GM12878 (cell line): ENCODE measurements around the gene PAXX. TPM values are rescaled to one million over a fixed set of nuclear protein-coding genes. Genes with fewer than 3 reads are reported as not detected.

Experiments used
- BRCA1 ChIP-seq: IDR thresholded peaks from 2 replicates; pipeline ENCODE4 v1.6.1; 2011; ENCODE audit warnings: low read depth, low read length, improper control_type of control experiment
- EZH2 ChIP-seq: IDR thresholded peaks from 2 replicates; pipeline ENCODE4 v1.6.1; 2012; ENCODE audit warnings: low read depth, mild to moderate bottlenecking, control low read depth, inconsistent platforms, low read length, borderline replicate concordance; ENCODE audit not compliant: control insufficient read depth
- FOS ChIP-seq: IDR thresholded peaks from 3 replicates; pipeline ENCODE4 v1.6.1; 2011; ENCODE audit warnings: borderline replicate concordance; ENCODE audit not compliant: insufficient read length; ENCODE audit errors: extremely low read depth
- JUND ChIP-seq: IDR thresholded peaks from 2 replicates; pipeline ENCODE4 v1.6.1; 2012; ENCODE audit warnings: low read depth, mild to moderate bottlenecking, low read length, improper control_type of control experiment, moderate library complexity
- NR2C2 ChIP-seq: IDR thresholded peaks from 2 replicates; pipeline ENCODE4 v1.6.1; 2011; ENCODE audit warnings: borderline replicate concordance, low read depth; ENCODE audit not compliant: control insufficient read depth, insufficient read length
- ZBED1 ChIP-seq: IDR thresholded peaks from 2 replicates; pipeline ENCODE4 v1.6.1; 2016; ENCODE audit warnings: borderline replicate concordance
- polyA plus RNA-seq, 11 experiments: library from polyadenylated mRNA; depleted of rRNA in 4 of 11; unstranded in 6 of 11; stranded (reverse) in 5 of 11; fragments of >200 nt; fragmentation: Nextera tagmentation in 4 of 11; fragmentation: Illumina TruSeq in 1 of 11; extraction: Ambion mirVana in 4 of 11; extraction: Trizol in 1 of 11; gene quantifications; 1 replicate in 1 of 11; 2 replicates in 10 of 11; pipeline versions ENCODE4 v1.2.1 to v1.2.3, GENCODE V29; 2011 to 2016; ENCODE audit warnings: inconsistent platforms in 2 of 11, missing spikeins in 2 of 11, low read depth in 1 of 11
- total RNA-seq, 4 experiments: library from RNA; depleted of rRNA in 3 of 4; stranded (reverse); fragments of >200 nt in 3 of 4; fragmentation: Illumina TruSeq in 1 of 4; extraction: Trizol in 1 of 4; gene quantifications; 2 replicates each; pipeline versions ENCODE4 v1.2.1 to v1.2.3, GENCODE V29; 2013 to 2021
- TF ChIP-seq, protein P1 (sequence below): fragments of 450-650 bp; IDR thresholded peaks from 2 replicates; pipeline ENCODE4 v1.6.1; 2017; ENCODE audit warnings: mild to moderate bottlenecking, moderate library complexity
- TF ChIP-seq, protein P2 (sequence below): IDR thresholded peaks from 2 replicates; pipeline ENCODE4 v1.6.1; 2011; ENCODE audit warnings: borderline replicate concordance, low read depth, mild to moderate bottlenecking, moderate library complexity, low read length; ENCODE audit not compliant: insufficient read depth, poor library complexity, severe bottlenecking

PAXX gene
- total and polyA plus RNA-seq, 10 of the 15 experiments (the other 5 are each of a cell fraction or from before 2014, with no cell fraction given): 0.18 to 60.6 (median 29.5) TPM

DNA sequence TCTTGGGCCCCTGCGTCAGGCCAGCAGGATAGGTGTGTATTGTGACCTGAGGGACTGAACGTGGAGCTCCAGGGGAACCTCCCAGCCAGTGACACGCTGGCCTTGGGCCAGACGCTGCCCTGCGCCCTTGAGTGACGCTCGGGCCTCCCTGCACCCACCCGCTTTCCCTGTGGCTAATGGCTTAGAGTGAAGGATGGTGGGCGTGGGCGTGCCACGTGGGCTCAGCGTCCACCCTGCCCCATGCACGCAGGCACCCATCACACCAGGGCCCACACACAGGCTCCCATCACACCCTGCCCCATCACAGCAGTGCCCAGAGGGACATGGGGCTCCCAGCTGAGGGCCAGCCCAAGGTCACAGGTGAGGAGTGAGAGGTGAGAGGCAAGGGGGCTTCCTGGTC lies 44.8 kb downstream of the PAXX start (continued):
- TF ChIP-seq, protein P1, sequence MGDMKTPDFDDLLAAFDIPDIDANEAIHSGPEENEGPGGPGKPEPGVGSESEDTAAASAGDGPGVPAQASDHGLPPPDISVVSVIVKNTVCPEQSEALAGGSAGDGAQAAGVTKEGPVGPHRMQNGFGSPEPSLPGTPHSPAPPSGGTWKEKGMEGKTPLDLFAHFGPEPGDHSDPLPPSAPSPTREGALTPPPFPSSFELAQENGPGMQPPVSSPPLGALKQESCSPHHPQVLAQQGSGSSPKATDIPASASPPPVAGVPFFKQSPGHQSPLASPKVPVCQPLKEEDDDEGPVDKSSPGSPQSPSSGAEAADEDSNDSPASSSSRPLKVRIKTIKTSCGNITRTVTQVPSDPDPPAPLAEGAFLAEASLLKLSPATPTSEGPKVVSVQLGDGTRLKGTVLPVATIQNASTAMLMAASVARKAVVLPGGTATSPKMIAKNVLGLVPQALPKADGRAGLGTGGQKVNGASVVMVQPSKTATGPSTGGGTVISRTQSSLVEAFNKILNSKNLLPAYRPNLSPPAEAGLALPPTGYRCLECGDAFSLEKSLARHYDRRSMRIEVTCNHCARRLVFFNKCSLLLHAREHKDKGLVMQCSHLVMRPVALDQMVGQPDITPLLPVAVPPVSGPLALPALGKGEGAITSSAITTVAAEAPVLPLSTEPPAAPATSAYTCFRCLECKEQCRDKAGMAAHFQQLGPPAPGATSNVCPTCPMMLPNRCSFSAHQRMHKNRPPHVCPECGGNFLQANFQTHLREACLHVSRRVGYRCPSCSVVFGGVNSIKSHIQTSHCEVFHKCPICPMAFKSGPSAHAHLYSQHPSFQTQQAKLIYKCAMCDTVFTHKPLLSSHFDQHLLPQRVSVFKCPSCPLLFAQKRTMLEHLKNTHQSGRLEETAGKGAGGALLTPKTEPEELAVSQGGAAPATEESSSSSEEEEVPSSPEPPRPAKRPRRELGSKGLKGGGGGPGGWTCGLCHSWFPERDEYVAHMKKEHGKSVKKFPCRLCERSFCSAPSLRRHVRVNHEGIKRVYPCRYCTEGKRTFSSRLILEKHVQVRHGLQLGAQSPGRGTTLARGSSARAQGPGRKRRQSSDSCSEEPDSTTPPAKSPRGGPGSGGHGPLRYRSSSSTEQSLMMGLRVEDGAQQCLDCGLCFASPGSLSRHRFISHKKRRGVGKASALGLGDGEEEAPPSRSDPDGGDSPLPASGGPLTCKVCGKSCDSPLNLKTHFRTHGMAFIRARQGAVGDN: no peak
- TF ChIP-seq, protein P2, sequence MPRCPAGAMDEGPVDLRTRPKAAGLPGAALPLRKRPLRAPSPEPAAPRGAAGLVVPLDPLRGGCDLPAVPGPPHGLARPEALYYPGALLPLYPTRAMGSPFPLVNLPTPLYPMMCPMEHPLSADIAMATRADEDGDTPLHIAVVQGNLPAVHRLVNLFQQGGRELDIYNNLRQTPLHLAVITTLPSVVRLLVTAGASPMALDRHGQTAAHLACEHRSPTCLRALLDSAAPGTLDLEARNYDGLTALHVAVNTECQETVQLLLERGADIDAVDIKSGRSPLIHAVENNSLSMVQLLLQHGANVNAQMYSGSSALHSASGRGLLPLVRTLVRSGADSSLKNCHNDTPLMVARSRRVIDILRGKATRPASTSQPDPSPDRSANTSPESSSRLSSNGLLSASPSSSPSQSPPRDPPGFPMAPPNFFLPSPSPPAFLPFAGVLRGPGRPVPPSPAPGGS: no peak
- no peak for TF ChIP-seq EZH2
- TF ChIP-seq JUND: no peak
- no peak for TF ChIP-seq NR2C2
- no peak for TF ChIP-seq ZBED1
- TF ChIP-seq BRCA1: no peak
- no peak for TF ChIP-seq FOS
